Memory B cell (primary cell): ENCODE results near the gene GTF3C5.

ENCODE experiments used
- ATAC-seq: fragments of 150-1000 bp; cut with Tn5 transposase; 2 replicates; pipeline ENCODE4 v1.10.0; 2021; ENCODE audit warnings: low read depth, mild to moderate bottlenecking, moderate library complexity
- DNase-seq, 2 donors: peaks; one replicate each; pipeline ENCODE4 v3.0.0; 2022; ENCODE audit warnings: low spot score in 2 of 2
- H3K27ac Mint-ChIP-seq: one replicate; pipeline ENCODE4 v1.8.0; 2022; ENCODE audit warnings: mild to moderate bottlenecking, moderate library complexity, mixed read lengths
- H3K27me3 Mint-ChIP-seq: one replicate; pipeline ENCODE4 v1.8.0; 2022; ENCODE audit warnings: mixed read lengths
- H3K36me3 Mint-ChIP-seq: one replicate; pipeline ENCODE4 v1.8.0; 2022; ENCODE audit warnings: mild to moderate bottlenecking, mixed read lengths
- H3K4me1 Mint-ChIP-seq: one replicate; pipeline ENCODE4 v1.8.0; 2022; ENCODE audit warnings: mixed read lengths
- H3K4me3 Mint-ChIP-seq: one replicate; pipeline ENCODE4 v1.8.0; 2022; ENCODE audit warnings: mild to moderate bottlenecking, moderate library complexity, mixed read lengths
- H3K9me3 Mint-ChIP-seq: one replicate; pipeline ENCODE4 v1.8.0; 2022; ENCODE audit warnings: mixed read lengths

Gene GTF3C5, protein sequence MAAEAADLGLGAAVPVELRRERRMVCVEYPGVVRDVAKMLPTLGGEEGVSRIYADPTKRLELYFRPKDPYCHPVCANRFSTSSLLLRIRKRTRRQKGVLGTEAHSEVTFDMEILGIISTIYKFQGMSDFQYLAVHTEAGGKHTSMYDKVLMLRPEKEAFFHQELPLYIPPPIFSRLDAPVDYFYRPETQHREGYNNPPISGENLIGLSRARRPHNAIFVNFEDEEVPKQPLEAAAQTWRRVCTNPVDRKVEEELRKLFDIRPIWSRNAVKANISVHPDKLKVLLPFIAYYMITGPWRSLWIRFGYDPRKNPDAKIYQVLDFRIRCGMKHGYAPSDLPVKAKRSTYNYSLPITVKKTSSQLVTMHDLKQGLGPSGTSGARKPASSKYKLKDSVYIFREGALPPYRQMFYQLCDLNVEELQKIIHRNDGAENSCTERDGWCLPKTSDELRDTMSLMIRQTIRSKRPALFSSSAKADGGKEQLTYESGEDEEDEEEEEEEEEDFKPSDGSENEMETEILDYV

GRCh38 chr9:133030317-133031129 lies at the start of gene GTF3C5:
TSS of gene GTF3C5 (plus strand) at chr9:133030997. CDS start at chr9:133031012, 15 bp downstream.
- H3K27ac Mint-ChIP-seq: peak within 1 kb of the TSS; percentile 93
- ATAC-seq (peak; percentile 93), DNase-seq (peak; percentile 80 to 90)
- H3K9me3 Mint-ChIP-seq: no peaks in the 10 kb centered on the region
- no peaks in the 10 kb centered on the region for H3K27me3 Mint-ChIP-seq
- no peaks in the 10 kb centered on the region for H3K36me3 Mint-ChIP-seq
- H3K4me1 Mint-ChIP-seq: peaks cover 23% of the 10 kb centered on the region
- H3K4me3 Mint-ChIP-seq: peak within 1 kb of the TSS; percentile 96

GRCh38 chr9:132982458-132982857 lies 48.3 kb upstream of the GTF3C5 start:
- H3K27me3 Mint-ChIP-seq: peaks cover 29% of the 10 kb centered on the region
- H3K4me1 Mint-ChIP-seq: peaks cover 12% of the 10 kb centered on the region
- no peak for DNase-seq
- H3K4me3 Mint-ChIP-seq: no peak overlapping the region
- ATAC-seq: peak; percentile 60
- no peaks in the 10 kb centered on the region for H3K9me3 Mint-ChIP-seq
- no peak overlapping the region for H3K27ac Mint-ChIP-seq
- H3K36me3 Mint-ChIP-seq: no peaks in the 10 kb centered on the region

DNA sequence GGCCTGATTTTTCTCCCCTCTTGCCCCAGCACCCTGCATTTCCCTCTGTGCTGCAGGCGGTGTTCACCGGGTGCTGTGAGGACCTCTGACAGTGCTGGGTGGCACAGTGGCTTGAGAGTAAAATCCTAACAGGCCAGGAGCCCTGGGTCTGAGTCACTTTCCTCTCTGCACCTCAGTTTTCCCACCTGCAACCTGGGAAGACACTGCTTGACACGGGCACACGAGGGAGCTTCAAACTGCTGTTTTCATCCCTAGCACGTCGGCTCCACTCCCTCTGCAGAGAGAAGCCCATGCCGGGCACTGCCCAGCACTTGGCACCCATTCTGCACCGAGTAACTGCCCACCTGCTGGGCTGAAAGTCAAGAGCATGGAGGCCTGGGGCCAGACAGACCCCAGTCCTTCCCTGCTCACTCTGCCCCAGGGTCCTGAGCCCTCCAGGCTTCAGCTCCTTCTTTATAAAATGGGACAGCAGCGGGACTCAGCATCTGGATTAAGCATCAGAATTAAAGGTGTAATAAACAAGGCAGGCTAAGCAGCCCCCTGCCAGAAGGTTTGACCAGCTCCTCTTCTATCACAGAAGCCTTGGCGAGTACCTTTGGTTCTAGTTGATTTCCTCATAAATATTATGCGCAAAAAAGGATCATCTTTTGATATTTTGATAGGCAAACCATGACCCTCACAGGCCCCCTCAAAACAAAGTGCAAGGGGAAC lies 47.2 kb upstream of the GTF3C5 start:
- no peak for ATAC-seq
- H3K27me3 Mint-ChIP-seq: peaks cover 26% of the 10 kb centered on the region

GRCh38 chr9:132984202-132985070 lies 46.4 kb upstream of the GTF3C5 start:
- H3K4me1 Mint-ChIP-seq: peaks cover 4% of the 10 kb centered on the region
- H3K27ac Mint-ChIP-seq: no peak overlapping the region
- H3K4me3 Mint-ChIP-seq: no peak overlapping the region
- ATAC-seq (no peak), DNase-seq (no peak)
- H3K9me3 Mint-ChIP-seq: no peaks in the 10 kb centered on the region
- H3K27me3 Mint-ChIP-seq: peaks cover 26% of the 10 kb centered on the region
- H3K36me3 Mint-ChIP-seq: no peaks in the 10 kb centered on the region

More for the DNA sequence above, 47.2 kb upstream of the GTF3C5 start:
- Mint-ChIP-seq H3K27ac (no peak overlapping the region), H3K4me1 (peaks cover 6% of the 10 kb centered on the region), H3K9me3 (no peaks in the 10 kb centered on the region), H3K36me3 (no peaks in the 10 kb centered on the region), H3K4me3 (no peak overlapping the region)
- no peak for DNase-seq

DNA sequence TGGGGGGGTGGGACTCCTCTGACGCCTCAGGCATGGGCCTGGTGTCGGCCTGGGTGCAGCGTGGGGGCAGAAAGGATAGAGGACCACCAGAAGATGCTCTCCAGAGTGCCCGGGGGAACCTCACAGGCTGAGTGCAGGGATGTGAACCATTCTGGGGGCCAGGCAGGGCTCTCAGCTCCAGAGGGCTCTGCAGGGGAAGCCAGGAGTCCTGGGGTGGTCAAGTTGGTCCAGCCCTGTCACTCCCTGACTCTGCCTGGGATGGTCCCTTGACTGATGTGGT lies 45.8 kb upstream of the GTF3C5 start:
- DNase-seq: no peak
- Mint-ChIP-seq H3K27ac (no peak overlapping the region), H3K36me3 (no peaks in the 10 kb centered on the region), H3K27me3 (peaks cover 22% of the 10 kb centered on the region), H3K4me1 (no peaks in the 10 kb centered on the region), H3K4me3 (no peak overlapping the region), H3K9me3 (no peaks in the 10 kb centered on the region)
- no peak for ATAC-seq

DNA sequence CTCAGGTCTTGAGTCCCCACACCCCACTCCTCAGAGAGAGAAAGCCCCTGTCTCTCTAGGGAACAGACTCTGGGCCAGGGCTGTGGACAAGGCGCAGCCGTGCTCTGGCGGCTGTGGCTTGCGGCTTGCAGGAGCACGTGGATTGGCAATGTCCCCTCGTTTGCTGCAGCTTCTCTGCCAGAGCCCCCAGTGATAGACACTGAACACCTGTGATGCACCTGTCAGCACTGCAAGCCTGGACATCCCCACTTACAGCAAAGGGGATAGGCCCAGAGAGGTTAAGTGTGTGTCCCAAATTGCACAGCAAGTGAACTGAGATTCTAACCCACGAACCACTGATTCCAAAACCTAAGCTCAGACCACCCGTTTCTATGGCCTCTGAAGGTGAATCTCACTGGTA lies 45.3 kb upstream of the GTF3C5 start:
- no peak for ATAC-seq
- Mint-ChIP-seq H3K4me3 (no peak overlapping the region), H3K27me3 (peaks cover 26% of the 10 kb centered on the region), H3K9me3 (peaks cover 2% of the 10 kb centered on the region), H3K4me1 (no peaks in the 10 kb centered on the region), H3K27ac (no peak overlapping the region), H3K36me3 (no peaks in the 10 kb centered on the region)
- no peak for DNase-seq

- ATAC-seq: no peak
- no peak for DNase-seq
- Mint-ChIP-seq H3K4me3 (no peak overlapping the region), H3K4me1 (no peaks in the 10 kb centered on the region), H3K36me3 (no peaks in the 10 kb centered on the region), H3K27me3 (peaks cover 23% of the 10 kb centered on the region), H3K9me3 (peaks cover 2% of the 10 kb centered on the region), H3K27ac (no peak overlapping the region)
Observed at GRCh38 chr9:132986114-132986513, 44.7 kb upstream of the GTF3C5 start.

GRCh38 chr9:132986640-132987620 lies 43.9 kb upstream of the GTF3C5 start:
- peaks cover 3% of the 10 kb centered on the region for H3K4me1 Mint-ChIP-seq
- no peaks in the 10 kb centered on the region for H3K36me3 Mint-ChIP-seq
- H3K9me3 Mint-ChIP-seq: peaks cover 2% of the 10 kb centered on the region
- no peak for DNase-seq
- H3K27ac Mint-ChIP-seq: no peak overlapping the region
- no peak for ATAC-seq
- H3K4me3 Mint-ChIP-seq: no peak overlapping the region
- peaks cover 27% of the 10 kb centered on the region for H3K27me3 Mint-ChIP-seq

GRCh38 chr9:132988244-132989013 lies 42.4 kb upstream of the GTF3C5 start:
- H3K4me3 Mint-ChIP-seq: no peak overlapping the region
- peaks cover 38% of the 10 kb centered on the region for H3K27me3 Mint-ChIP-seq
- peaks cover 2% of the 10 kb centered on the region for H3K9me3 Mint-ChIP-seq
- no peak overlapping the region for H3K27ac Mint-ChIP-seq
- H3K36me3 Mint-ChIP-seq: no peaks in the 10 kb centered on the region
- DNase-seq (no peak), ATAC-seq (no peak)
- H3K4me1 Mint-ChIP-seq: peaks cover 7% of the 10 kb centered on the region

DNA sequence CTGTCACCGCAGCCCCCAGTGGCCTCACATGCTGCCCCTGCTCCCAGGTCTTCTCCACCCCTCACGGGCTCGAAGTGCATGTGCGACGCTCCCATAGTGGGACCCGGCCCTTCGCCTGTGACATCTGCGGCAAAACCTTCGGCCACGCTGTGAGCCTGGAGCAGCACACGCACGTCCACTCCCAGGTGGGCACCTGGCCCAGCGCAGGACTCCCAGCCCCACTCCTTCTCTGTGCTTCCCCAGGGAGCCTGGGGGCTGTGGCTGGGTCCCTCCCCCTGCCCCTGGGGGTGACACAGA lies 41.8 kb upstream of the GTF3C5 start:
- Mint-ChIP-seq H3K27me3 (peaks cover 38% of the 10 kb centered on the region), H3K4me3 (no peak overlapping the region)

GRCh38 chr9:132989414-132989996 lies 41.3 kb upstream of the GTF3C5 start:
- ATAC-seq: peak; percentile 18
- Mint-ChIP-seq H3K27ac (no peak overlapping the region), H3K36me3 (no peaks in the 10 kb centered on the region), H3K4me3 (no peak overlapping the region), H3K9me3 (peaks cover 2% of the 10 kb centered on the region), H3K4me1 (peaks cover 9% of the 10 kb centered on the region), H3K27me3 (peaks cover 38% of the 10 kb centered on the region)
- DNase-seq: no peak

More for the DNA sequence above, 41.8 kb upstream of the GTF3C5 start:
- Mint-ChIP-seq H3K36me3 (no peaks in the 10 kb centered on the region), H3K27ac (no peak overlapping the region), H3K4me1 (peaks cover 7% of the 10 kb centered on the region), H3K9me3 (peaks cover 2% of the 10 kb centered on the region)
- ATAC-seq: no peak
- no peak for DNase-seq
